KOPT-K1 (cell line): ENCODE measurements around the gene MCM5.
"Not testable (repeated sequence)": the region's sequence is repeated elsewhere in the genome, so short reads cannot be mapped to it uniquely, and the experiment has no call there.

Source experiments
- H3K27ac ChIP-seq: fragments of 200-600 bp; sonication (generic); 2 replicates; pipeline ENCODE4 v1.5.1; 2016; ENCODE audit warnings: antibody characterized with exemption, mild to moderate bottlenecking, low read depth, low read length; ENCODE audit not compliant: poor library complexity, severe bottlenecking
- H3K36me3 ChIP-seq: fragments of 200-600 bp; sonication (generic); 2 replicates; pipeline ENCODE4 v1.5.1; 2017; ENCODE audit warnings: antibody characterized with exemption, mild to moderate bottlenecking, low read length, moderate library complexity; ENCODE audit not compliant: insufficient read depth
- H3K9me3 ChIP-seq: fragments of 200-600 bp; sonication (generic); 2 replicates; pipeline ENCODE4 v1.5.1; 2017; ENCODE audit warnings: antibody characterized with exemption, low read length, mild to moderate bottlenecking; ENCODE audit not compliant: insufficient read depth, poor library complexity, severe bottlenecking

Gene MCM5

DNA sequence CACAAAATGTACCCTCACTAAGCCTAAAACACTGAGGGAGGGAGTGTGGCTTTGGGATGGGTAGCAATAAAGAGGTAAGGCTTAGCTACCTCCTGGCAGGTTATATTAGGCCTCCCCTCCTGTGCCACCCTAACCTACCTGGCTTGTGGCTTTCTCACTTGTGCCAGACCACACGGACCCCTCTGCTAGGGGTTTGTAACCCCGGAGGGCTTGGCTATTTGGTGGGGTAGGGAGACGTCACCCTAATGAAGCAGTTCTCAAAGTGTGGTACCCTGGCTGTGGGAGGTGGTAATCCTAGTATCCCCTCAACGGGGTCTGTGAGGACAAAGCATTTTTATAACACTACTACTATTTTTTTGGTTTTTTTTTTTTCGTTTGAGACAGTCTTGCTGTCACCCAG, 9.0 kb upstream of the MCM5 start:
- no peaks in the 10 kb centered on the region for H3K36me3 ChIP-seq
- H3K27ac ChIP-seq: no peak overlapping the region

DNA sequence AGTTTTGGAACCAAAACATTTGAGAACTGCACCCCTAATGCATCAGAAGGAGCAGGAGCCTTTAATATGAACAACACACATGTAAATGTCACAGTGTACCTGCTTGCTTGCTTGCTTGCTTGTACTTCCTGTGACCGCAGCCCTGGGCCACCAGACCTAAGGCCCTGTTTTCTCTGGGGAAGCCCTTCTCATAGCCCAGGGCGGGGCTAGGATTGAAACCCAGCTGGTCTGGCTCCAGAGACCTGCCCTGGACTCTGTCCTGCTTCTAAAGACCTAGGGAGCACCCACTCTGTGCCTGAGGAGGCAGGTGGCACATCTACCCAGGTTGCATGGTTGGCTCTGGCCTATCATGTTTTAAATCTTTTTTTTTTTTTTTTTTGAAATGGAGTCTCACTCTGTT, 7.6 kb upstream of the MCM5 start:
- Histone ChIP-seq H3K27ac (no peak overlapping the region), H3K9me3 (no peaks in the 10 kb centered on the region), H3K36me3 (no peaks in the 10 kb centered on the region)

More for the DNA sequence above, 9.0 kb upstream of the MCM5 start:
- no peaks in the 10 kb centered on the region for H3K9me3 ChIP-seq

- H3K9me3 ChIP-seq: no peaks in the 10 kb centered on the region
- H3K36me3 ChIP-seq: no peaks in the 10 kb centered on the region
- no peak overlapping the region for H3K27ac ChIP-seq
Observed at GRCh38 chr22:35393116-35394010, 6.6 kb upstream of the MCM5 start.

DNA sequence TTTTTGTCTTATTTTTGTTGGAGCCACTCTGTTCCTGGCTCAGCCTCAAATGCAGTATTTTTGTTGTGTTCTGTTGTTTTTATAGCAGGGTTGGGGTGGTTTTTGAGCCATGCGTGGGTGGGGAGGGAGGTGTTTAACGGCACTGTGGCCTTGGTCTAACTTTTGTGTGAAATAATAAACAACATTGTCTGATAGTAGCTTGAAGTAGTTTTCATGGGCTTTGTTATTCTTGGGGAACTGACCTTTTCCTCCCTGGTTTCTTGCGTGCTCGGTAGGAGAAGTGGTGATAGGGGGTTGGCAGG, 6.0 kb upstream of the MCM5 start:
- Histone ChIP-seq H3K9me3 (no peaks in the 10 kb centered on the region), H3K27ac (no peak overlapping the region), H3K36me3 (no peaks in the 10 kb centered on the region)

GRCh38 chr22:35394810-35395563, 5.0 kb upstream of the MCM5 start:
- Histone ChIP-seq H3K27ac (no peak overlapping the region), H3K9me3 (no peaks in the 10 kb centered on the region), H3K36me3 (no peaks in the 10 kb centered on the region)

GRCh38 chr22:35396622-35397021, 3.3 kb upstream of the MCM5 start:
- H3K36me3 ChIP-seq, H3K27ac ChIP-seq, H3K9me3 ChIP-seq: not testable (repeated sequence)

- Histone ChIP-seq H3K36me3 (peaks cover 15% of the 10 kb centered on the region), H3K27ac (no peak overlapping the region), H3K9me3 (no peaks in the 10 kb centered on the region)
Observed at GRCh38 chr22:35397095-35397904, 2.6 kb upstream of the MCM5 start.

DNA sequence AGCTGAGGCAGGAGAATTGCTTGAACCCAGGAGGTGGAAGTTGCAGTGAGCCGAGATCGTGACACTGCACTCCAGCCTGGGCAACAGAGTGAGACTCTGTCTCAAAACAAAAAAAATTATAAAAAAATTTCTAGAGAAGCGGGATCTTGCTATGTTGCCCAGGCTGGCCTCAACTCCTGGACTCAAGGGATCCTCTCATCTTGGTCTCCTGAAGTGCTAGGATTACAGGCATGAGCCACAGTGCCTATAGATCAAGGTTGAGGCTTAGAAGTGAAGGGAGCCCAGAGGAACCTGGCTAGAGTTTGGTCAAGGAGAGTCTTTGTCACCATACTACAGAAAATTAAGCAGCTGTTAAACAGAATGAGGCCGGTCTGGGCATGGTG, 1.4 kb upstream of the MCM5 start:
- peaks cover 28% of the 10 kb centered on the region for H3K36me3 ChIP-seq
- H3K27ac ChIP-seq: peak overlapping the region; percentile 96
- H3K9me3 ChIP-seq: no peaks in the 10 kb centered on the region

- peak overlapping the region; percentile 96 for H3K27ac ChIP-seq
- peaks cover 34% of the 10 kb centered on the region for H3K36me3 ChIP-seq
- H3K9me3 ChIP-seq: no peaks in the 10 kb centered on the region
Observed at GRCh38 chr22:35399114-35399677, 744 bp upstream of the MCM5 start.

DNA sequence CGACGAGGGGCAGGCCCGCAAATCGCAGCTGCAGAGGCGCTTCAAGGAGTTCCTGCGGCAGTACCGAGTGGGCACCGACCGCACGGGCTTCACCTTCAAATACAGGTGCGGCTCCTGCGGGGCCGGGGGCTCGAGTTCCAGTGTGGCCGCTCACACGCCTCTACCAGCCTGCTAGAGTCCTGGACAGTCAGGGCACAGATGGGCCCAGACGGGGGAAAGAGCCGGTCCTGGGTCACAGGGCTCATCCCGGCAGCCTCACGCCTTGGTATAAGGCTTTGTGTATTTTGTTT, 506 bp downstream of the MCM5 start:
- Histone ChIP-seq H3K27ac (peak overlapping the region; percentile 96), H3K9me3 (no peaks in the 10 kb centered on the region), H3K36me3 (peaks cover 46% of the 10 kb centered on the region)

DNA sequence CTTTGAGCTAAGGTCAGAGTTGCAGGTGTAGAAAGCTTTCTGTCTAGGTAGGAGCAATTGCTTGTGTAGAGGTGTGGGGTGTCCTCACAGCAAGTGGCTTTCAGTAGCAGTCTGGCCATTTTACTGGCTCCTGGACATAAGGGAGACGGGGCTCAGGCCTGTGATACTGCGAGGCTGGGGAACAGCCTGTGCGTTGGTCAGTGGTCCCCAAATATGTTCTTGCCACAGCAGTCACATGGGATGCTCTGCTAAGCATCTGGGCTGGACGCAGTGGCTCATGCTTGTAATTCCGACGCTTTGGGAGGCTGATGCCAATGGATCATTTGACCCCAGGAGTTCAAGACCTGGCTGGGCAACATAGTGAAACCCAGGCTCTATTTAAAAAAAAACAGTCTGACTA, 1.9 kb downstream of the MCM5 start:
- Histone ChIP-seq H3K36me3 (peaks cover 61% of the 10 kb centered on the region), H3K27ac (peak overlapping the region; percentile 96), H3K9me3 (no peaks in the 10 kb centered on the region)

- peaks cover 76% of the 10 kb centered on the region for H3K36me3 ChIP-seq
Observed at GRCh38 chr22:35403356-35403755, 3.4 kb downstream of the MCM5 start.

GRCh38 chr22:35404176-35404575, 4.2 kb downstream of the MCM5 start:
- H3K9me3 ChIP-seq: no peaks in the 10 kb centered on the region
- H3K36me3 ChIP-seq: peaks cover 84% of the 10 kb centered on the region
- no peak overlapping the region for H3K27ac ChIP-seq

More at GRCh38 chr22:35403356-35403755, 3.4 kb downstream of the MCM5 start:
- no peaks in the 10 kb centered on the region for H3K9me3 ChIP-seq
- no peak overlapping the region for H3K27ac ChIP-seq

- no peaks in the 10 kb centered on the region for H3K9me3 ChIP-seq
- H3K36me3 ChIP-seq: peaks cover 100% of the 10 kb centered on the region
- H3K27ac ChIP-seq: no peak overlapping the region
Observed at GRCh38 chr22:35406443-35406842, 6.5 kb downstream of the MCM5 start.

DNA sequence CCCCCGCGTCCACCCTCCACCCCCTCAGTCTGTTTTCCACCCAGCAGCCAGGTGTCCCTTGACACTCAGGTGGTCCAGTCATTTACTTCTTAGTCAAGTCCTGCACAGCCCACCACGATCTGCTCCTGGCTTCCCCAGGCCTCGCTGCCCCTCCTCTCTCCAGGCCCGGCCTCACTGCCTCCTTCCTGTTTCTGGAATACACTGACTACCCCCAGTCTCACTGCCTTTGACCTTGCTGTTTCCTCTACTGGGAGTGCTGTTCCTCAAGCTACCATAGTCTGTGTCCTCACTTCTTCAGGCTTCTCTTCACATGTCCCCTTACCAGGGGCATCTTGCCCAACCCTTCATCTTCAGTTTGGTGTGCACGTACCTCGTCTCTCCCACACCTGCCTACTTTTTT, 7.4 kb downstream of the MCM5 start:
- Histone ChIP-seq H3K36me3 (peaks cover 100% of the 10 kb centered on the region), H3K9me3 (no peaks in the 10 kb centered on the region), H3K27ac (no peak overlapping the region)
